GM12801 (cell line): ENCODE results near the gene IGLL5.

Source experiments
- CTCF ChIP-seq: IDR thresholded peaks from one replicate; pipeline ENCODE4 v1.5.1; 2011; ENCODE audit warnings: control low read depth; ENCODE audit not compliant: insufficient read length; ENCODE audit errors: extremely low read depth

IGLL5 gene

GRCh38 chr22:22847241-22847640 is 40.4 kb upstream of the IGLL5 start:
- no peak for TF ChIP-seq CTCF

GRCh38 chr22:22848364-22848866 is 39.2 kb upstream of the IGLL5 start:
- no peak for TF ChIP-seq CTCF

- TF ChIP-seq CTCF = no peak
These were observed 37.7 kb upstream of the IGLL5 start for GRCh38 chr22:22849640-22850610.

GRCh38 chr22:22851969-22852368 is 35.6 kb upstream of the IGLL5 start:
- TF ChIP-seq CTCF = no peak

GRCh38 chr22:22853713-22854112 is 33.9 kb upstream of the IGLL5 start:
- no peak for TF ChIP-seq CTCF

GRCh38 chr22:22854466-22854865 is 33.1 kb upstream of the IGLL5 start:
- TF ChIP-seq CTCF = no peak

GRCh38 chr22:22855085-22855484 is 32.5 kb upstream of the IGLL5 start:
- TF ChIP-seq CTCF = no peak
